K562 (cell line): Measurements from ENCODE around the gene CBX1. TPM values are rescaled to one million over a fixed set of nuclear protein-coding genes. Genes with fewer than 3 reads are reported as not detected.

Source experiments
- ATAC-seq: fragments of 200-7000 bp; cut with Tn5 transposase; 3 replicates; pipeline ENCODE4 v1.9.1; 2020; ENCODE audit warnings: moderate library complexity
- BruUV-seq: library from RNA; stranded (reverse); fragments of 400-500 nt; replicated peaks from 2 replicates; lab custom pipeline; 2021; lab: Mats Ljungman, UMichigan
- CTCF ChIA-PET: fragments of 300-600 bp; formaldehyde crosslinking; extraction: SDS; loops from one replicate; lab custom pipeline; 2021; ENCODE audit warnings: low intra/inter-chr PET ratio; lab: Yijun Ruan, JAX
- POLR2A ChIA-PET: fragments of 300-600, 350-650 bp; sonication (Branson Sonifier 250); formaldehyde crosslinking; extraction: SDS; loops from one replicate; lab custom pipeline; 2021; ENCODE audit warnings: antibody characterized with exemption, inconsistent platforms; lab: Yijun Ruan, JAX
- DNase-seq, 4 experiments: peaks; one replicate each; pipeline versions ENCODE4 v3.0.0 to v3.0.0-alpha.2; 2011 to 2018; ENCODE audit warnings: low spot score in 3 of 4, mixed read lengths in 3 of 4; ENCODE audit errors: extremely low read depth in 1 of 4
- FAIRE-seq: peaks from 2 replicates; lab custom pipeline; 2011; peaks lifted over from hg19 to GRCh38; lab: Jason Lieb, UNC
- H2AFZ ChIP-seq: 2 replicates; pipeline ENCODE4 v1.6.0; 2011; ENCODE audit warnings: low read depth, low read length, control low read depth, inconsistent platforms
- H3K27ac ChIP-seq: fragments of 200-600 bp; 3 replicates; pipeline ENCODE4 v1.8.0; 2011; ENCODE audit warnings: low read depth, mild to moderate bottlenecking, control low read depth, inconsistent platforms, low read length, moderate library complexity, mixed read lengths; ENCODE audit errors: extremely low read depth
- H3K27me3 ChIP-seq, 2 experiments: fragments of 300-600 bp in 1 of 2; 2 replicates in 1 of 2; 3 replicates in 1 of 2; pipeline versions ENCODE4 v1.6.0 to v1.8.0; 2011; ENCODE audit warnings: inconsistent platforms in 2 of 2, low read length in 2 of 2, mild to moderate bottlenecking in 1 of 2, mixed read lengths in 1 of 2, moderate library complexity in 1 of 2; ENCODE audit not compliant: control insufficient read depth in 2 of 2, insufficient read depth in 2 of 2
- H3K36me3 ChIP-seq: fragments of 300-600 bp; 3 replicates; pipeline ENCODE4 v1.8.0; 2011; ENCODE audit warnings: mild to moderate bottlenecking, low read length, inconsistent platforms; ENCODE audit not compliant: control insufficient read depth, insufficient read depth
- H3K4me1 ChIP-seq, 2 experiments: fragments of 200-600 bp in 1 of 2; replicated peaks in 1 of 2; 2 replicates in 1 of 2; 3 replicates in 1 of 2; pipeline versions ENCODE4 v1.5.1 to v1.8.0; 2011; ENCODE audit warnings: inconsistent platforms in 2 of 2, low read length in 2 of 2, mild to moderate bottlenecking in 1 of 2, mixed read lengths in 1 of 2, moderate library complexity in 1 of 2; ENCODE audit not compliant: control insufficient read depth in 2 of 2, insufficient read depth in 2 of 2
- H3K4me2 ChIP-seq: 2 replicates; pipeline ENCODE4 v1.6.1; 2011; ENCODE audit warnings: low read length, control low read depth, inconsistent platforms, mixed read lengths; ENCODE audit not compliant: insufficient read depth
- H3K4me3 ChIP-seq: fragments of 200-600 bp; sonication (generic), shearing (Covaris generic); 2 replicates; pipeline ENCODE4 v1.5.1; 2016; ENCODE audit warnings: control low read depth, inconsistent platforms
- H3K79me2 ChIP-seq: fragments of 200-600 bp; 3 replicates; pipeline ENCODE4 v1.8.0; 2011; ENCODE audit warnings: low read length, inconsistent platforms; ENCODE audit not compliant: control insufficient read depth, insufficient read depth
- H3K9ac ChIP-seq, 2 experiments: 2 replicates each; pipeline versions ENCODE4 v1.6.0 to v1.6.1; 2011; ENCODE audit warnings: low read depth in 2 of 2, low read length in 2 of 2, control low read depth in 1 of 2, inconsistent platforms in 1 of 2, mild to moderate bottlenecking in 1 of 2, mixed read lengths in 1 of 2; ENCODE audit not compliant: insufficient read depth in 1 of 2
- H3K9me1 ChIP-seq: one replicate; pipeline ENCODE4 v1.6.0; 2011; ENCODE audit warnings: inconsistent platforms, mild to moderate bottlenecking, low read length, moderate library complexity; ENCODE audit not compliant: control insufficient read depth, insufficient read depth
- H3K9me3 ChIP-seq: replicated peaks from 2 replicates; pipeline ENCODE4 v1.5.1; 2011; ENCODE audit warnings: low read depth, low read length, inconsistent platforms; ENCODE audit not compliant: control insufficient read depth, insufficient read depth
- H4K20me1 ChIP-seq: replicated peaks from 2 replicates; pipeline ENCODE4 v1.6.1; 2011; ENCODE audit warnings: low read length, inconsistent platforms, mixed read lengths; ENCODE audit not compliant: control insufficient read depth, insufficient read depth
- ADNP ChIP-seq: fragments of 200-800 bp; sonication (Bioruptor generic); IDR thresholded peaks from 2 replicates; pipeline ENCODE4 v1.6.1; 2016; ENCODE audit warnings: missing genetic modification characterization, missing compliant biosample characterization
- ARID2 ChIP-seq: fragments of 450-650 bp; IDR thresholded peaks from 2 replicates; pipeline ENCODE4 v1.6.1; 2017; ENCODE audit warnings: antibody characterized with exemption, mild to moderate bottlenecking
- BRD9 ChIP-seq: fragments of 450-650 bp; IDR thresholded peaks from 2 replicates; pipeline ENCODE4 v1.6.1; 2018; ENCODE audit warnings: low read depth; ENCODE audit not compliant: partially characterized antibody
- CBFA2T2 ChIP-seq: fragments of 450-650 bp; conservative IDR thresholded peaks from 2 replicates; pipeline ENCODE4 v1.6.1; 2017; ENCODE audit warnings: mild to moderate bottlenecking
- CBFA2T3 ChIP-seq: fragments of 450-650 bp; IDR thresholded peaks from 2 replicates; pipeline ENCODE4 v1.6.1; 2017
- MCM7 ChIP-seq, 2 experiments: fragments of 450-650 bp; IDR thresholded peaks; 2 replicates each; pipeline ENCODE4 v1.6.1; 2016 to 2018
- NFIX ChIP-seq: fragments of 250-450 bp; sonication (Bioruptor Pico); IDR thresholded peaks from 2 replicates; pipeline ENCODE4 v1.4.0; 2020; ENCODE audit warnings: low read depth, mild to moderate bottlenecking, moderate library complexity
- PHF8 ChIP-seq: fragments of 200-600 bp; sonication (generic); IDR thresholded peaks from 2 replicates; pipeline ENCODE4 v1.6.1; 2012; ENCODE audit warnings: mixed run types, mild to moderate bottlenecking, inconsistent platforms, low read length, moderate library complexity, borderline replicate concordance
- PRMT5 ChIP-seq: sonication (generic); formaldehyde crosslinking; IDR thresholded peaks from 2 replicates; pipeline ENCODE4 v1.5.0; 2020; ENCODE audit warnings: missing genetic modification reagents
- RAD21 ChIP-seq, 2 experiments: fragments of 250-450 bp in 1 of 2; fragments of 450-650 bp in 1 of 2; sonication (Bioruptor Pico) in 1 of 2; formaldehyde crosslinking in 1 of 2; IDR thresholded peaks in 1 of 2; conservative IDR thresholded peaks in 1 of 2; 2 replicates each; pipeline versions ENCODE4 v1.4.0 to v1.8.0; 2020 to 2022; ENCODE audit warnings: mild to moderate bottlenecking in 2 of 2, moderate library complexity in 1 of 2
- RCOR1 ChIP-seq, 2 experiments: IDR thresholded peaks; 2 replicates each; pipeline ENCODE4 v1.6.1; 2012; ENCODE audit warnings: low read depth in 2 of 2, low read length in 2 of 2, borderline replicate concordance in 1 of 2, improper control_type of control experiment in 1 of 2
- SAFB ChIP-seq: fragments of 200-400 bp; formaldehyde crosslinking; IDR thresholded peaks from 2 replicates; pipeline ENCODE4 v1.6.1; 2017; ENCODE audit warnings: low read depth, low read length, borderline replicate concordance
- XRCC4 ChIP-seq: IDR thresholded peaks from one replicate; pipeline ENCODE4 v1.6.1; 2011; ENCODE audit not compliant: insufficient read depth, insufficient read length; ENCODE audit errors: extremely low read depth
- ZNF224 ChIP-seq: sonication (generic); formaldehyde crosslinking; IDR thresholded peaks from 2 replicates; pipeline ENCODE4 v1.8.0; 2022; ENCODE audit warnings: mild to moderate bottlenecking, missing genetic modification reagents
- ZNF444 ChIP-seq: fragments of 250-450 bp; sonication (Bioruptor Pico); IDR thresholded peaks from 2 replicates; pipeline ENCODE4 v1.4.0; 2020; ENCODE audit warnings: mild to moderate bottlenecking, moderate library complexity
- ZNF584 ChIP-seq: fragments of 200-800 bp; sonication (Bioruptor generic); IDR thresholded peaks from 2 replicates; pipeline ENCODE4 v1.6.1; 2016; ENCODE audit warnings: low read depth, mild to moderate bottlenecking, missing genetic modification characterization, missing compliant biosample characterization
- WGBS: fragments of 100-300 bp; shearing (Covaris generic); methylation state at CpG from one replicate; pipeline ENCODE4 v1.1.6; 2016; ENCODE audit warnings: low coverage, mixed read lengths; ENCODE audit not compliant: insufficient coverage; ENCODE audit errors: missing lambda C conversion rate; 5-methylcytosine and 5-hydroxymethylcytosine counted together
- in situ Hi-C: fragments of 300-500 bp; cut with MboI; formaldehyde crosslinking; loops from 4 replicates; pipeline ENCODE4 v1.15.0; 2018; ENCODE audit warnings: inconsistent platforms, mixed read lengths
- intact Hi-C: fragments of 100-400 bp; cut with micrococcal nuclease; formaldehyde crosslinking; loops from 2 replicates; pipeline ENCODE4 v1.14.2; 2022
- polyA plus RNA-seq, 8 experiments: library from polyadenylated mRNA; depleted of rRNA in 4 of 8; stranded (reverse) in 5 of 8; unstranded in 3 of 8; fragments of >200 nt; fragmentation: Nextera tagmentation in 2 of 8; fragmentation: Illumina TruSeq in 1 of 8; extraction: Ambion mirVana in 2 of 8; extraction: Trizol in 1 of 8; gene quantifications; 2 replicates each; pipeline versions ENCODE4 v1.2.1 to v1.2.3, GENCODE V29; 2011 to 2014; ENCODE audit warnings: inconsistent platforms in 1 of 8, missing spikeins in 1 of 8
- total RNA-seq, 7 experiments: library from RNA; depleted of rRNA in 6 of 7; stranded (reverse); fragments of >200 nt in 6 of 7; fragmentation: Illumina TruSeq in 2 of 7; extraction: Trizol in 2 of 7; gene quantifications; 2 replicates each; pipeline versions ENCODE4 v1.2.1 to v1.2.3, GENCODE V29; 2011 to 2021; ENCODE audit warnings: low replicate concordance in 1 of 7
- TF ChIP-seq, protein P1 (sequence below): sonication (generic); formaldehyde crosslinking; IDR thresholded peaks from 2 replicates; pipeline ENCODE4 v1.8.1; 2023; ENCODE audit warnings: mild to moderate bottlenecking, missing genetic modification reagents
- TF ChIP-seq, protein P2 (sequence below): fragments of 450-650 bp; IDR thresholded peaks from 2 replicates; pipeline ENCODE4 v1.6.1; 2016; ENCODE audit warnings: missing biosample characterization, missing genetic modification characterization
- TF ChIP-seq, protein P3 (sequence below): fragments of 250-450 bp; sonication (Bioruptor Pico); IDR thresholded peaks from 2 replicates; pipeline ENCODE4 v1.6.1; 2021; ENCODE audit warnings: mild to moderate bottlenecking

CBX1 gene
- total and polyA plus RNA-seq, 9 of the 15 experiments (the other 6 are each of a cell fraction or from before 2014, with no cell fraction given) = 10.6 to 95.7 (median 52.7) TPM

DNA sequence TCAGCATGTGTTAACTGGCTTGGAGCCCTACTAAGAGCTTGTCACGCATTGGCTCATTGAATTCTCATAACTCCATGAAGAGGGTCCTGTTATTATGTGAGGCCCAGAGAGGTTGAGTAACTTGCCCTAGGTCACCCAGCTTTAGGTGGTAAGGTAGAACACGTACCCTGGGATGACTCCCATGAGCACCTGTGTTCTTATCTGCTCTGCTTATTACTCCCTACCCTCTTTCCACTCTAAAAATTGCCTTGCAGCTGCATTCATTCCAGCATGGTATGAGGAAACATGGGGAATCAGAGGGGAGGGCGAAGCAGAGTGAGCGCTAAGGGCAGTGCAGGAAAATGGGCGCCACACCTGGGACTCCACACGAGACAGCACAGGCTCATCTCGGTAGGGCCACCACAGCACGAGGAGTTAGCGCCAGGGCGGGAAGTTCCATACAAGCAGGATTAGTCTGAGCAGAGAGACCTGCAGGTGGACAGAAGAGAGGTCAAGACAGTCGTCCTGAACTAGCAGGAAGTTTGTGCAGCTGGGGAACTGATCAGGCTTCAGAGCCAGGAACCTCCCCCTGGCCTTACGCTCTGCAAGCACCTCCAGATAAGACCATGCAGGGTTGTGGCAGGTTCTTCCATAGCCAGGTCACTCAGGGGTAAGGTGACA, 73.8 kb downstream of the CBX1 start:
- intact Hi-C loops (loop anchor here (10.0 kb wide), 1 partner anchor 227 kb away; no protein-coding TSS in a partner anchor), in situ Hi-C loops (loop anchor here (5.0 kb wide), 2 partner anchors 40 to 115 kb away; no protein-coding TSS in a partner anchor)
- Histone ChIP-seq H3K27ac (no peak overlapping the region), H3K9me3 (no peaks in the 10 kb centered on the region), H3K79me2 (no peaks in the 10 kb centered on the region), H2AFZ (peak overlapping the region; percentile 61), H3K9me1 (no peaks in the 10 kb centered on the region), H4K20me1 (no peaks in the 10 kb centered on the region), H3K27me3 (no peaks in the 10 kb centered on the region), H3K4me2 (peak overlapping the region; percentile 16), H3K4me3 (no peak overlapping the region), H3K36me3 (no peaks in the 10 kb centered on the region), H3K9ac (peak overlapping the region in 1 of 2 experiments; percentile 66; a peak in 1 of 4 replicates), H3K4me1 (peaks cover 25 to 39% of the 10 kb centered on the region in 2 experiments; a peak in 4 of 5 replicates)
- DNase-seq (peak in 1 of 4 experiments; percentile 51), FAIRE-seq (peak; percentile 64), ATAC-seq (no peak)
- POLR2A ChIA-PET = interaction anchor here (0.6 to 2.1 kb wide), 9 partner anchors 16 to 718 kb away, joined by 3 to 16 read pairs (median 5); partner anchors contain the start of gene NFE2L1
- BruUV-seq = no TSS peak
- WGBS = 37% methylated on average over 12 of the region's 12 CpGs
- CTCF ChIA-PET = interaction anchor here (1.9 to 4.7 kb wide), 3 partner anchors 47 to 591 kb away, joined by 10 to 54 read pairs (median 38); no protein-coding TSS in a partner anchor
- TF ChIP-seq, protein P1, sequence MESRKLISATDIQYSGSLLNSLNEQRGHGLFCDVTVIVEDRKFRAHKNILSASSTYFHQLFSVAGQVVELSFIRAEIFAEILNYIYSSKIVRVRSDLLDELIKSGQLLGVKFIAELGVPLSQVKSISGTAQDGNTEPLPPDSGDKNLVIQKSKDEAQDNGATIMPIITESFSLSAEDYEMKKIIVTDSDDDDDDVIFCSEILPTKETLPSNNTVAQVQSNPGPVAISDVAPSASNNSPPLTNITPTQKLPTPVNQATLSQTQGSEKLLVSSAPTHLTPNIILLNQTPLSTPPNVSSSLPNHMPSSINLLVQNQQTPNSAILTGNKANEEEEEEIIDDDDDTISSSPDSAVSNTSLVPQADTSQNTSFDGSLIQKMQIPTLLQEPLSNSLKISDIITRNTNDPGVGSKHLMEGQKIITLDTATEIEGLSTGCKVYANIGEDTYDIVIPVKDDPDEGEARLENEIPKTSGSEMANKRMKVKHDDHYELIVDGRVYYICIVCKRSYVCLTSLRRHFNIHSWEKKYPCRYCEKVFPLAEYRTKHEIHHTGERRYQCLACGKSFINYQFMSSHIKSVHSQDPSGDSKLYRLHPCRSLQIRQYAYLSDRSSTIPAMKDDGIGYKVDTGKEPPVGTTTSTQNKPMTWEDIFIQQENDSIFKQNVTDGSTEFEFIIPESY (CRISPR knock-in tag) = peak; percentile 72
- TF ChIP-seq XRCC4 (no peak), ARID2 (no peak), PHF8 (no peak), ZNF444 (CRISPR knock-in tag) (no peak), RAD21 (CRISPR knock-in tag; conservative IDR thresholded peaks at IDR 0.05 in 1 of 2, IDR thresholded peaks at IDR 0.05 in 1 of 2) (no peak), CBFA2T3 (peak; percentile 54), ZNF584 (CRISPR knock-in tag) (no peak), MCM7 (IDR thresholded peaks at IDR 0.05) (no peak), CBFA2T2 (0 out of 2 replicates have a peak, but pooled peaks have one; percentile 16), SAFB (no peak), ADNP (tag) (no peak; the same call in 1 of the 2 replicates), RCOR1 (IDR thresholded peaks at IDR 0.05; ENCODE audit: borderline replicate concordance in 1 of 2, low read depth in 2 of 2, low read length in 2 of 2) (0 out of 4 replicates have a peak, but pooled peaks of 1 of the 2 experiments have one; percentile 44), NFIX (CRISPR knock-in tag) (no peak), ZNF224 (CRISPR knock-in tag) (no peak), BRD9 (no peak), PRMT5 (CRISPR knock-in tag) (no peak)
- TF ChIP-seq, protein P2, sequence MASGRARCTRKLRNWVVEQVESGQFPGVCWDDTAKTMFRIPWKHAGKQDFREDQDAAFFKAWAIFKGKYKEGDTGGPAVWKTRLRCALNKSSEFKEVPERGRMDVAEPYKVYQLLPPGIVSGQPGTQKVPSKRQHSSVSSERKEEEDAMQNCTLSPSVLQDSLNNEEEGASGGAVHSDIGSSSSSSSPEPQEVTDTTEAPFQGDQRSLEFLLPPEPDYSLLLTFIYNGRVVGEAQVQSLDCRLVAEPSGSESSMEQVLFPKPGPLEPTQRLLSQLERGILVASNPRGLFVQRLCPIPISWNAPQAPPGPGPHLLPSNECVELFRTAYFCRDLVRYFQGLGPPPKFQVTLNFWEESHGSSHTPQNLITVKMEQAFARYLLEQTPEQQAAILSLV = no peak
- TF ChIP-seq, protein P3, sequence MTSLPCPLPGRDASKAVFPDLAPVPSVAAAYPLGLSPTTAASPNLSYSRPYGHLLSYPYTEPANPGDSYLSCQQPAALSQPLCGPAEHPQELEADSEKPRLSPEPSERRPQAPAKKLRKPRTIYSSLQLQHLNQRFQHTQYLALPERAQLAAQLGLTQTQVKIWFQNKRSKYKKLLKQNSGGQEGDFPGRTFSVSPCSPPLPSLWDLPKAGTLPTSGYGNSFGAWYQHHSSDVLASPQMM (CRISPR knock-in tag) = no peak
